Measurements from ENCODE around the gene TPP2. TPM values are rescaled to one million over a fixed set of nuclear protein-coding genes. Genes with fewer than 3 reads are reported as not detected.

The TPP2 gene
- total RNA-seq, 1 donor: 60.0 TPM

DNA sequence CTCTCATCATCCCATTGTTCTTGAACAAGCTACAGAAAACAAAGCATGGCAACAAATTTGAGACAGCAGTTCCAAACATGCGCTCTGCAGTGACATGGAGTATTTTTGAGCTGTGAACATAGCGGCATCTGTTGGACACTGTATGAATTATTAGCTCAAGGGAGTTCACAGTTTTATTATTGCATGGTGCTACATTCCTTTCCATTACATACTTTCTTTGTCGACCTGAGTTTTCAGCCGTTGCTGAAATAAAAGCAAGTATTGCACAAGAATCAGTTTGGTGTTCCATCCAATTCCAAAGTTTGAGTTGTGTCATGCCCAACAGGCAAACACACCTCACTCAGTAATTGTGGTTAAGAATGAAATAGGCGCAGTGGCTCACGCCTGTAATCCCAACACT is 128.1 kb downstream of the TPP2 start:
- TF ChIP-seq, protein P1, sequence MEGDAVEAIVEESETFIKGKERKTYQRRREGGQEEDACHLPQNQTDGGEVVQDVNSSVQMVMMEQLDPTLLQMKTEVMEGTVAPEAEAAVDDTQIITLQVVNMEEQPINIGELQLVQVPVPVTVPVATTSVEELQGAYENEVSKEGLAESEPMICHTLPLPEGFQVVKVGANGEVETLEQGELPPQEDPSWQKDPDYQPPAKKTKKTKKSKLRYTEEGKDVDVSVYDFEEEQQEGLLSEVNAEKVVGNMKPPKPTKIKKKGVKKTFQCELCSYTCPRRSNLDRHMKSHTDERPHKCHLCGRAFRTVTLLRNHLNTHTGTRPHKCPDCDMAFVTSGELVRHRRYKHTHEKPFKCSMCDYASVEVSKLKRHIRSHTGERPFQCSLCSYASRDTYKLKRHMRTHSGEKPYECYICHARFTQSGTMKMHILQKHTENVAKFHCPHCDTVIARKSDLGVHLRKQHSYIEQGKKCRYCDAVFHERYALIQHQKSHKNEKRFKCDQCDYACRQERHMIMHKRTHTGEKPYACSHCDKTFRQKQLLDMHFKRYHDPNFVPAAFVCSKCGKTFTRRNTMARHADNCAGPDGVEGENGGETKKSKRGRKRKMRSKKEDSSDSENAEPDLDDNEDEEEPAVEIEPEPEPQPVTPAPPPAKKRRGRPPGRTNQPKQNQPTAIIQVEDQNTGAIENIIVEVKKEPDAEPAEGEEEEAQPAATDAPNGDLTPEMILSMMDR (IDR thresholded peaks at IDR 0.05; ENCODE audit: insufficient read depth, low read depth, low read length): peak; percentile 64
- DNase-seq (ENCODE audit: low read depth): peak; percentile 70

DNA sequence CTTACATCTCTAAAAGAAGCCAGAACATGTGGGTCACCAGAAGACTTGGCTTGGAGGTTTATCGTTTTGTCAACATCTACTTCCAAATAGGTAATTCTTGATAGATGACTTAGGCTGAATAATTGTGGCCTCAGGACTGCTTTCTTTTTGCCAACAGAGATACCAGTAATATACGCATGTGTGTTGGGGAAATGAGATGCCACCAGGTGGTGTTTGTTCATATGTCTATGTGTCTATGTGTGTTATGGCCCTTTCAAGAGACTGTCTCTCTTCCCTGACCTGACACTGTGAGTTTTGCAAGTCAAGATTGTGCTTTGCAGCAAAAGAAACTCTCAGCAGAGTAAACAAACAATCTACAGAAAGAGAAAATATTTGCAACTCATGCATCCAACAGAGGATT is 129.6 kb downstream of the TPP2 start:
- TF ChIP-seq, protein P1 (IDR thresholded peaks at IDR 0.05; ENCODE audit: insufficient read depth, low read depth, low read length): peak; percentile 19
- no peak overlapping the region for H3K4me3 ChIP-seq (ENCODE audit: low read depth, low read length)
- DNase-seq (ENCODE audit: low read depth): peak; percentile 33

More for the DNA sequence above, 128.1 kb downstream of the TPP2 start:
- H3K4me3 ChIP-seq (ENCODE audit: low read depth, low read length): no peak overlapping the region

Other genes starting within 250 kb of the TPP2 start
- under 0.01 TPM in 2 replicates for gene FGF14, start 194.9 kb upstream of the TPP2 start, total RNA-seq
- not detected in 2 replicates for gene METTL21C, start 98.1 kb downstream of the TPP2 start, total RNA-seq
- 14.2 and 27.6 TPM in 2 replicates for gene TEX30, start 176.8 kb downstream of the TPP2 start, total RNA-seq
- gene POGLUT2, start 202.0 kb downstream of the TPP2 start, total RNA-seq: 15.5 and 30.2 TPM in 2 replicates
- 31.2 and 62.2 TPM in 2 replicates for gene BIVM, start 202.1 kb downstream of the TPP2 start, total RNA-seq
- 67.3 and 94.1 TPM in 2 replicates for gene ERCC5, start 249.0 kb downstream of the TPP2 start, total RNA-seq

All from fibroblast of villous mesenchyme (primary cell).